ENCODE data around the gene RPGRIP1L. TPM values are rescaled to one million over a fixed set of nuclear protein-coding genes. Genes with fewer than 3 reads are reported as not detected.

RPGRIP1L gene
- total RNA-seq, 1 experiment from 2014 or later = 12.7 TPM

GRCh38 chr16:53721017-53721416 lies 17.4 kb upstream of the RPGRIP1L start:
- Histone ChIP-seq H3K4me1 (ENCODE audit: control insufficient read depth, insufficient read depth, low read length) (peaks cover 16% of the 10 kb centered on the region), H3K27me3 (ENCODE audit: control insufficient read depth, insufficient read depth, low read length) (no peaks in the 10 kb centered on the region), H3K9me3 (ENCODE audit: control insufficient read depth, insufficient read depth, low read depth, low read length) (no peaks in the 10 kb centered on the region), H3K4me3 (ENCODE audit: low read depth in 2 of 2, low read length in 2 of 2) (no peak overlapping the region), H3K27ac (ENCODE audit: low read length) (no peak overlapping the region), H3K36me3 (ENCODE audit: control insufficient read depth, insufficient read depth, low read length) (no peaks in the 10 kb centered on the region)
- ATAC-seq (no peak), DNase-seq (ENCODE audit: low read depth, low spot score) (no peak)
- BruUV-seq (replicated peaks) = no TSS peak
- TF ChIP-seq CTCF (IDR thresholded peaks at IDR 0.05) (no peak), POLR2AphosphoS5 (IDR thresholded peaks at IDR 0.05; ENCODE audit: low read depth, low read length) (no peak)
- intact Hi-C loops (cut with micrococcal nuclease; ENCODE audit: unreplicated experiment) = no loop called here
- in situ Hi-C loops (cut with HindIII; ENCODE audit: low pct_unique_long_range_greater_than_20kb, low sequenced_read_pairs) = no loop called here
- ChIA-PET POLR2A (no interaction called here), CTCF (no interaction called here)

GRCh38 chr16:53717577-53717976 lies 13.9 kb upstream of the RPGRIP1L start:
- BruUV-seq (replicated peaks) = no TSS peak
- ATAC-seq (no peak), DNase-seq (ENCODE audit: low read depth, low spot score) (no peak)
- ChIA-PET CTCF (no interaction called here), POLR2A (no interaction called here)
- no peaks in the 10 kb centered on the region for H3K27me3 ChIP-seq (ENCODE audit: control insufficient read depth, insufficient read depth, low read length)
- H3K4me1 ChIP-seq (ENCODE audit: control insufficient read depth, insufficient read depth, low read length) = peaks cover 13% of the 10 kb centered on the region; the same call in 1 of the 2 replicates
- intact Hi-C loops (cut with micrococcal nuclease; ENCODE audit: unreplicated experiment) = no loop called here
- no peaks in the 10 kb centered on the region for H3K9me3 ChIP-seq (ENCODE audit: control insufficient read depth, insufficient read depth, low read depth, low read length)
- TF ChIP-seq TCF7L2 (IDR thresholded peaks at IDR 0.05; ENCODE audit: low read depth, low read length) (no peak), REST (IDR thresholded peaks at IDR 0.05; ENCODE audit: insufficient read depth in 1 of 2, low read depth in 2 of 2, low read length in 1 of 2) (no peak), SIN3A (IDR thresholded peaks at IDR 0.05; ENCODE audit: borderline replicate concordance, insufficient read depth, low read depth, low read length) (no peak)
- in situ Hi-C loops (cut with HindIII; ENCODE audit: low pct_unique_long_range_greater_than_20kb, low sequenced_read_pairs) = no loop called here
- H3K36me3 ChIP-seq (ENCODE audit: control insufficient read depth, insufficient read depth, low read length) = no peaks in the 10 kb centered on the region
- H3K4me3 ChIP-seq (ENCODE audit: low read depth in 2 of 2, low read length in 2 of 2) = no peak overlapping the region
- no peak overlapping the region for H3K27ac ChIP-seq (ENCODE audit: low read length)

GRCh38 chr16:53715023-53715384 lies 11.3 kb upstream of the RPGRIP1L start:
- ChIA-PET POLR2A (interaction anchor here (0.6 kb wide), 1 partner anchor 30 kb away, joined by 4 read pairs; no protein-coding TSS in a partner anchor), CTCF (no interaction called here)
- H3K36me3 ChIP-seq (ENCODE audit: control insufficient read depth, insufficient read depth, low read length) = no peaks in the 10 kb centered on the region
- H3K4me1 ChIP-seq (ENCODE audit: control insufficient read depth, insufficient read depth, low read length) = peaks cover 13% of the 10 kb centered on the region; the same call in 1 of the 2 replicates
- no peaks in the 10 kb centered on the region for H3K9me3 ChIP-seq (ENCODE audit: control insufficient read depth, insufficient read depth, low read depth, low read length)
- in situ Hi-C loops (cut with HindIII; ENCODE audit: low pct_unique_long_range_greater_than_20kb, low sequenced_read_pairs) = no loop called here
- TF ChIP-seq SIN3A (IDR thresholded peaks at IDR 0.05; ENCODE audit: borderline replicate concordance, insufficient read depth, low read depth, low read length) = no peak
- no peak for TF ChIP-seq REST (IDR thresholded peaks at IDR 0.05; ENCODE audit: insufficient read depth in 1 of 2, low read depth in 2 of 2, low read length in 1 of 2)
- no peak for TF ChIP-seq TCF7L2 (IDR thresholded peaks at IDR 0.05; ENCODE audit: low read depth, low read length)
- no peak for TF ChIP-seq POLR2AphosphoS5 (IDR thresholded peaks at IDR 0.05; ENCODE audit: low read depth, low read length)
- no peak for TF ChIP-seq CTCF (IDR thresholded peaks at IDR 0.05)
- H3K27ac ChIP-seq (ENCODE audit: low read length) = peak overlapping the region; percentile 12; the same call in 1 of the 2 replicates
- H3K4me3 ChIP-seq (ENCODE audit: low read depth in 2 of 2, low read length in 2 of 2) = no peak overlapping the region
- BruUV-seq (replicated peaks) = no TSS peak
- no peaks in the 10 kb centered on the region for H3K27me3 ChIP-seq (ENCODE audit: control insufficient read depth, insufficient read depth, low read length)
- DNase-seq (ENCODE audit: low read depth, low spot score) = no peak
- intact Hi-C loops (cut with micrococcal nuclease; ENCODE audit: unreplicated experiment) = no loop called here
- no peak for ATAC-seq
